ENCODE data around the gene ACBD7. TPM values are rescaled to one million over a fixed set of nuclear protein-coding genes. Genes with fewer than 3 reads are reported as not detected.

The ACBD7 gene
- total and polyA plus RNA-seq, 3 donors from 2014 or later: 5.6 to 7.7 (median 6.6) TPM

DNA sequence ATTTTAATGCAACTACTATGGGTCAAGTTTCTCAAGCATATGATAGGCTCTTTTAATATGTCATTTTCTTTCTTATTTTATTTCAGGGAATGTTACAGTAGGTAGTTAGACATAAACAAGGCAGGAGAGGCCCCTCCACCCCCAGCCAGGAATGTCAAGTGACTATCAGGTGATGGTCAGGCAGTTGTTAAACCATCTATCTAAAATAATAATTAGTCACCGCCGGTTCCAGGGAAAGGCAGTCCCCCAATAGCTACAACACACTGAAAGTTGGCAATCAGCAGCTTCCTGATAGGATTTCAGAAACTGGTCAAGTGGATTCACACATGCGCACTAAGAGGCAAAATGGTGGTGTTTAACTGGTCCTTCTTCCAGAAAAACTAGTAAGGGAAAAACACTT lies 35.5 kb downstream of the ACBD7 start:
- Histone ChIP-seq H3K4me1 (no peaks in the 10 kb centered on the region), H3K36me3 (ENCODE audit: low read depth, missing control alignments) (no peaks in the 10 kb centered on the region), H3K9me3 (no peaks in the 10 kb centered on the region), H3K4me3 (no peak overlapping the region), H3K27ac (no peak overlapping the region), H3K27me3 (no peaks in the 10 kb centered on the region)
- intact Hi-C loops (cut with DNase I; ENCODE audit: low total_unique reads): no loop called here
- no peak for DNase-seq
- TF ChIP-seq CTCF (IDR thresholded peaks at IDR 0.05) (no peak), POLR2A (IDR thresholded peaks at IDR 0.05) (no peak)
- 80 to 88% methylated on average over 2 to 3 of the region's 3 CpGs for WGBS, 2 donors

DNA sequence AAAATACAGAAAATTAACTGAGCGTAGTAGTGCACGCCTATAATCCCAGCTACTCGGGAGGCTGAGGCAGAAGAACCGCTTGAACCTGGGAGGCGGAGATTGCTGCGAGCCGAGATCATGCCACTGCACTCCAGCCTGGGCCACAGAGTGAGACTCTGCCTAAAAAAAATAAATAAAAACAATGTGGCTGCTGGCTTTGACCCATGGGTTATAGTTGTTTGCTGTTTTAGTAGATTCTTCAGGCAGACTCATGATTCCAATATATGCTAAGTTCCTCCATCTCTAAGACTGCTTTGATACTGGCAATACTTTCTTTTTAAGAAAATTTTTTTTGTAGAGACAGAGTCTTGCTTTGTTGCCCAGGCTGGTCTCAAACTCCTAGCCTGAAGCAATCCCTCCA lies 36.5 kb downstream of the ACBD7 start:
- no peak for DNase-seq
- Histone ChIP-seq H3K4me3 (no peak overlapping the region), H3K4me1 (no peaks in the 10 kb centered on the region), H3K27ac (no peak overlapping the region), H3K9me3 (no peaks in the 10 kb centered on the region), H3K36me3 (ENCODE audit: low read depth, missing control alignments) (no peaks in the 10 kb centered on the region), H3K27me3 (no peaks in the 10 kb centered on the region)
- TF ChIP-seq CTCF (IDR thresholded peaks at IDR 0.05) (no peak), POLR2A (IDR thresholded peaks at IDR 0.05) (no peak)
- intact Hi-C loops (cut with DNase I; ENCODE audit: low total_unique reads): no loop called here
- WGBS, 2 donors: 86 to 92% methylated on average over 7 of the region's 7 CpGs

- TF ChIP-seq CTCF (IDR thresholded peaks at IDR 0.05) (no peak), POLR2A (IDR thresholded peaks at IDR 0.05) (no peak)
- Histone ChIP-seq H3K27me3 (no peaks in the 10 kb centered on the region), H3K36me3 (ENCODE audit: low read depth, missing control alignments) (no peaks in the 10 kb centered on the region), H3K4me3 (no peak overlapping the region), H3K9me3 (no peaks in the 10 kb centered on the region), H3K27ac (no peak overlapping the region), H3K4me1 (no peaks in the 10 kb centered on the region)
- DNase-seq: no peak
- intact Hi-C loops (cut with DNase I; ENCODE audit: low total_unique reads): no loop called here
Observed at GRCh38 chr10:15049533-15049932, 39.0 kb downstream of the ACBD7 start.

GRCh38 chr10:15046626-15047025 lies 42.0 kb downstream of the ACBD7 start:
- WGBS, 2 donors: 34 to 52% methylated on average over 5 of the region's 5 CpGs
- no peak overlapping the region for H3K4me3 ChIP-seq
- TF ChIP-seq CTCF (IDR thresholded peaks at IDR 0.05) (no peak), POLR2A (IDR thresholded peaks at IDR 0.05) (no peak)
- H3K36me3 ChIP-seq (ENCODE audit: low read depth, missing control alignments): no peaks in the 10 kb centered on the region
- no peaks in the 10 kb centered on the region for H3K9me3 ChIP-seq
- no peaks in the 10 kb centered on the region for H3K27me3 ChIP-seq
- DNase-seq: no peak
- intact Hi-C loops (cut with DNase I; ENCODE audit: low total_unique reads): no loop called here
- H3K4me1 ChIP-seq: no peaks in the 10 kb centered on the region
- no peak overlapping the region for H3K27ac ChIP-seq

GRCh38 chr10:15045380-15045779 lies 43.2 kb downstream of the ACBD7 start:
- intact Hi-C loops (cut with DNase I; ENCODE audit: low total_unique reads): no loop called here
- Histone ChIP-seq H3K27ac (no peak overlapping the region), H3K27me3 (no peaks in the 10 kb centered on the region), H3K4me3 (no peak overlapping the region), H3K9me3 (no peaks in the 10 kb centered on the region), H3K4me1 (no peaks in the 10 kb centered on the region), H3K36me3 (ENCODE audit: low read depth, missing control alignments) (no peaks in the 10 kb centered on the region)
- no peak for DNase-seq
- TF ChIP-seq CTCF (IDR thresholded peaks at IDR 0.05) (no peak), POLR2A (IDR thresholded peaks at IDR 0.05) (no peak)
- WGBS, 2 donors: 75 to 93% methylated on average over 1 of the region's 1 CpG

Measured in testis (tissue), 3 donors.